ENCODE measurements around the gene TXLNG.

- TF ChIP-seq POLR2A (IDR thresholded peaks at IDR 0.05; ENCODE audit: low read depth, low read length) (no peak), RFX5 (IDR thresholded peaks at IDR 0.05; ENCODE audit: low read depth, low read length) (no peak), CTCF (conservative IDR thresholded peaks at IDR 0.05; ENCODE audit: low read depth, low read length) (no peak), MXI1 (IDR thresholded peaks at IDR 0.05; ENCODE audit: borderline replicate concordance, low read depth, low read length) (no peak), MAFK (IDR thresholded peaks at IDR 0.05; ENCODE audit: low read depth, low read length) (no peak), RAD21 (IDR thresholded peaks at IDR 0.05; ENCODE audit: low read length) (no peak), MAZ (IDR thresholded peaks at IDR 0.05; ENCODE audit: borderline replicate concordance, low read depth, low read length) (no peak), CEBPB (IDR thresholded peaks at IDR 0.05; ENCODE audit: low read depth, low read length) (no peak)
Measured at GRCh38 chrX:16873106-16873505, 86.8 kb downstream of the TXLNG start.

Data from IMR-90 (cell line).